HFF-Myc (cell line): ENCODE results near the gene INAFM1.
A peak's percentile ranks its signal among the peaks of the same experiment; 100 is the strongest.

Source experiments
- DNase-seq: peaks from one replicate; pipeline ENCODE4 v3.0.0-alpha.2; 2011; ENCODE audit warnings: low read depth; ENCODE audit errors: extremely low read depth
- H3K4me3 ChIP-seq: replicated peaks from 2 replicates; pipeline ENCODE4 v1.5.1; 2011; ENCODE audit warnings: low read depth, mild to moderate bottlenecking, control low read depth, low read length
- CTCF ChIP-seq: IDR thresholded peaks from 2 replicates; pipeline ENCODE4 v1.5.1; 2012; ENCODE audit warnings: mild to moderate bottlenecking, low read depth, low read length, control low read depth; ENCODE audit errors: missing control alignments

Gene INAFM1

GRCh38 chr19:47236072-47236675, 38.5 kb upstream of the INAFM1 start:
- no peak for TF ChIP-seq CTCF

GRCh38 chr19:47239152-47239551, 35.5 kb upstream of the INAFM1 start:
- DNase-seq: no peak
- TF ChIP-seq CTCF: no peak
- peak overlapping the region; percentile 31 for H3K4me3 ChIP-seq

More at GRCh38 chr19:47236072-47236675, 38.5 kb upstream of the INAFM1 start:
- DNase-seq: no peak
- no peak overlapping the region for H3K4me3 ChIP-seq

GRCh38 chr19:47239610-47240296, 34.9 kb upstream of the INAFM1 start:
- no peak for DNase-seq
- peak overlapping the region; percentile 31 for H3K4me3 ChIP-seq
- TF ChIP-seq CTCF: no peak

DNA sequence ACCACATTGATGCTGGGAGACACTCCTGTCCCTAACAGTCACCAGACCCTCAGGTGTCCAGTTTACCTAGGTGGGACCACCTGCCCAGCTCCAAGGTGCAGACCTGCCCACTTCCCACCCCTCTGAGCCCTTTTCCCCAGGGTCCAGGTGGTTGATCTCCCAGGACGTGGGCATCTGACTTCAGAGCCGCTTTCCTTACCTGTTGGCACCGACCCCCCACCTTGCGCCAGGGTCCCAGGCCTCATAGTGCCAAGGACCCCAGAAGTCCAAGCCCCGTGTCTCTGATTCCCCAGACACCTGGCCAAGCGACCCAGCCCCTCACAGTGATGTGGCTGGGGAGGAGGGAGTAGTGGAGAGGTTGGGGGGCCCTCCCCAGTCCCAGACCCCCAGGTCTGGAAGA, 34.1 kb upstream of the INAFM1 start:
- no peak overlapping the region for H3K4me3 ChIP-seq
- TF ChIP-seq CTCF: no peak

DNA sequence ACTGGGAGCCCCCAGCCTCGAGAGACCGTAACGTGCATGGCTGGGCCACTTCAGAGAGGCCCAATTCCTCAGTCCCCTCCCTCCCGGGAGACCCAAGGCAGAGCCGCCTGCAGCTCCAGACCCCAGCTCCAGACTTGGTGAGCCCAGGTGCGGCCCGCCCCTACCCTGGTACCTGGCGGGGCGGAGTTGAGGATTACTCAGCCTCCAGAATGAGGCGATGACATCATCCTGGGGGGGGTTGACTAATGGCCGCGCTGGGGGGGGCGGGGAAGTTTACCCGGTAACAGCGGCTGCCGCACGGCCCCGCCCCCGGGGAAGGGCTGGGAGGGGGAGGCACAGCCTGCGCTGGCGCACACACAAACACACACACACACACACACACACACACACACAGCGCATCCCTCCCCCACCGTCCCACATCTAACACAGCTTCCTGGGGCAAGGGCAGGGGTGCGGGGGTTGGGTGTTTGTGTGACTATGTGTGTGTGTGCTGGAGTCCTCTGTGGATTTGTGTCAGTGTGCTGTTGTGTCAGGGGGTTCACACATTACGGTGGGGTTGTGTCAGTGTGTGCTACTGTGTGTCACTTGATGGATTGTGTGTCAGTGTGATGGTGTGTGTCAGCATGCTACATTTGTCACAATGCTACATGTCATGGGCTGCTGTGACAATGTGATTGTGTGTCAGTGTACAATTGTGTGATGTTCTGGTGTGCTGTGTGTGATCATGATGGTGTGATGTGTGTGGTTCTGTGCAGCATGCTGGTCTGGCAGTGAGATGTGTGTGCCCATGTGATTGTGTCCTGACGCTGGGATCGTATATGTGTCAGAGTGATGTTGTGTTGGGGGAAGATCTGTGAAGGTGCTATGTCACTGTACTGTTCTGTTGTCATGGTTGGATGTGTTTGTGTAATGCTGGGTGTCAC, 33.4 kb upstream of the INAFM1 start:
- H3K4me3 ChIP-seq: no peak overlapping the region
- no peak for DNase-seq
- no peak for TF ChIP-seq CTCF

More for the DNA sequence above, 34.1 kb upstream of the INAFM1 start:
- DNase-seq: no peak

DNA sequence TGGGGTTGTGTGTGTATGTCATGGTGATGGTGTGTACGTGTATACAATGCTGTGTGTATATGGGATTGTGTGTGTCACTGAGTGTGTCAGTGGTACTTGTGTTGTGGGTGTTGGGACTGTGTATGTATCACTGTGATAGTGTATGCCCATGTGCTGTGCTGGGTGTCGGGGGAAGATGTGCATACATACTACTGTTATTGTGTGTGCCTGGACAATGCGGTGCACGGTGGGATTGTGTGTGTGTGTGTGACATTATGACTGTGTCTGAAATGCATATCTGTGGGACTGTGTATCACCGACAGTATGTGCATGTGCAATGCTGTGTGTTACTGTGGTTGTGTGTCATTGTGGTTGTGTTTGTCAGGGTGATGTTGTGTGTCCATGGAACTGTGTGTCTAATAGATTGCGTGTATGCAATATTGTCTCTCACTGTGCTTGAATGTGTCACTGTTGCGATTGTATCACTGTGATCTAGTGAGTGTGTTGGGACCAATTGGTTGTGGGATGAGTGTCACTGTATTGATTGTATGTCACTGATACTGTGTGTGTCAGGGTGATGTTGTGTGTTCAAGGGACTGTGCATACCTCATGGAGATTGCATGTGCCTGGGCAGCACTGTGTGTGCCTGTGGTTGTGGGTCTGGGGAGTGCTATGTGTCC, 32.6 kb upstream of the INAFM1 start:
- H3K4me3 ChIP-seq: no peak overlapping the region
- TF ChIP-seq CTCF: no peak
- no peak for DNase-seq
